ENCODE data around the gene TNIK.

DNA sequence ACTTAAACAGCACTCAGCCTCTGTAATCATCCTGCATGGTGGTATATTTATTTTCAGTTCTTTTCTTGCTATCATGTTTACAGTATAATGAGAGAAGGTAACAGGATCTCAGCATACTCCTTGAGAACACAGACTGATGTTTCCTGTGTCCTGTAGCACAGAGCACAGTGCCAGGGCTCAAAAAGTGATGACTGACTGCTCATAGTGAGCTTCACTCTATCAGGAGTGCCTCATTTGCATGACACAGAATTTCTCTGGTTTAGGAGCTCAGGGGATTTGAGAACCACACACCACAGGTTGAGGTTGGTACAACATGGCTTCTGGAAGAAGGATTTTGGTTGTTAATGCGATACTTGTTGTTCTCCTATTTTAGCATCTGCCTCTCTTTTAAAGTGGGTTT, 365.1 kb downstream of the TNIK start:
- TF ChIP-seq JUND (IDR thresholded peaks at IDR 0.05; ENCODE audit: low read depth, low read length) (no peak), SIN3A (IDR thresholded peaks at IDR 0.05; ENCODE audit: low read depth, low read length) (no peak), SMC3 (IDR thresholded peaks at IDR 0.05; ENCODE audit: borderline replicate concordance, low read length) (no peak)
- TF ChIP-seq, protein P1, sequence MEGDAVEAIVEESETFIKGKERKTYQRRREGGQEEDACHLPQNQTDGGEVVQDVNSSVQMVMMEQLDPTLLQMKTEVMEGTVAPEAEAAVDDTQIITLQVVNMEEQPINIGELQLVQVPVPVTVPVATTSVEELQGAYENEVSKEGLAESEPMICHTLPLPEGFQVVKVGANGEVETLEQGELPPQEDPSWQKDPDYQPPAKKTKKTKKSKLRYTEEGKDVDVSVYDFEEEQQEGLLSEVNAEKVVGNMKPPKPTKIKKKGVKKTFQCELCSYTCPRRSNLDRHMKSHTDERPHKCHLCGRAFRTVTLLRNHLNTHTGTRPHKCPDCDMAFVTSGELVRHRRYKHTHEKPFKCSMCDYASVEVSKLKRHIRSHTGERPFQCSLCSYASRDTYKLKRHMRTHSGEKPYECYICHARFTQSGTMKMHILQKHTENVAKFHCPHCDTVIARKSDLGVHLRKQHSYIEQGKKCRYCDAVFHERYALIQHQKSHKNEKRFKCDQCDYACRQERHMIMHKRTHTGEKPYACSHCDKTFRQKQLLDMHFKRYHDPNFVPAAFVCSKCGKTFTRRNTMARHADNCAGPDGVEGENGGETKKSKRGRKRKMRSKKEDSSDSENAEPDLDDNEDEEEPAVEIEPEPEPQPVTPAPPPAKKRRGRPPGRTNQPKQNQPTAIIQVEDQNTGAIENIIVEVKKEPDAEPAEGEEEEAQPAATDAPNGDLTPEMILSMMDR (IDR thresholded peaks at IDR 0.05 in 2 of 3, conservative IDR thresholded peaks at IDR 0.05 in 1 of 3; ENCODE audit: control insufficient read depth in 2 of 3, extremely low read depth in 1 of 3, insufficient read depth in 1 of 3, low read depth in 3 of 3, low read length in 3 of 3): no peak
- TF ChIP-seq, protein P2, sequence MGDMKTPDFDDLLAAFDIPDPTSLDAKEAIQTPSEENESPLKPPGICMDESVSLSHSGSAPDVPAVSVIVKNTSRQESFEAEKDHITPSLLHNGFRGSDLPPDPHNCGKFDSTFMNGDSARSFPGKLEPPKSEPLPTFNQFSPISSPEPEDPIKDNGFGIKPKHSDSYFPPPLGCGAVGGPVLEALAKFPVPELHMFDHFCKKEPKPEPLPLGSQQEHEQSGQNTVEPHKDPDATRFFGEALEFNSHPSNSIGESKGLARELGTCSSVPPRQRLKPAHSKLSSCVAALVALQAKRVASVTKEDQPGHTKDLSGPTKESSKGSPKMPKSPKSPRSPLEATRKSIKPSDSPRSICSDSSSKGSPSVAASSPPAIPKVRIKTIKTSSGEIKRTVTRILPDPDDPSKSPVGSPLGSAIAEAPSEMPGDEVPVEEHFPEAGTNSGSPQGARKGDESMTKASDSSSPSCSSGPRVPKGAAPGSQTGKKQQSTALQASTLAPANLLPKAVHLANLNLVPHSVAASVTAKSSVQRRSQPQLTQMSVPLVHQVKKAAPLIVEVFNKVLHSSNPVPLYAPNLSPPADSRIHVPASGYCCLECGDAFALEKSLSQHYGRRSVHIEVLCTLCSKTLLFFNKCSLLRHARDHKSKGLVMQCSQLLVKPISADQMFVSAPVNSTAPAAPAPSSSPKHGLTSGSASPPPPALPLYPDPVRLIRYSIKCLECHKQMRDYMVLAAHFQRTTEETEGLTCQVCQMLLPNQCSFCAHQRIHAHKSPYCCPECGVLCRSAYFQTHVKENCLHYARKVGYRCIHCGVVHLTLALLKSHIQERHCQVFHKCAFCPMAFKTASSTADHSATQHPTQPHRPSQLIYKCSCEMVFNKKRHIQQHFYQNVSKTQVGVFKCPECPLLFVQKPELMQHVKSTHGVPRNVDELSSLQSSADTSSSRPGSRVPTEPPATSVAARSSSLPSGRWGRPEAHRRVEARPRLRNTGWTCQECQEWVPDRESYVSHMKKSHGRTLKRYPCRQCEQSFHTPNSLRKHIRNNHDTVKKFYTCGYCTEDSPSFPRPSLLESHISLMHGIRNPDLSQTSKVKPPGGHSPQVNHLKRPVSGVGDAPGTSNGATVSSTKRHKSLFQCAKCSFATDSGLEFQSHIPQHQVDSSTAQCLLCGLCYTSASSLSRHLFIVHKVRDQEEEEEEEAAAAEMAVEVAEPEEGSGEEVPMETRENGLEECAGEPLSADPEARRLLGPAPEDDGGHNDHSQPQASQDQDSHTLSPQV (IDR thresholded peaks at IDR 0.05): no peak

Data from GM12878 (cell line).